ENCODE results near the gene CABP7.

DNA sequence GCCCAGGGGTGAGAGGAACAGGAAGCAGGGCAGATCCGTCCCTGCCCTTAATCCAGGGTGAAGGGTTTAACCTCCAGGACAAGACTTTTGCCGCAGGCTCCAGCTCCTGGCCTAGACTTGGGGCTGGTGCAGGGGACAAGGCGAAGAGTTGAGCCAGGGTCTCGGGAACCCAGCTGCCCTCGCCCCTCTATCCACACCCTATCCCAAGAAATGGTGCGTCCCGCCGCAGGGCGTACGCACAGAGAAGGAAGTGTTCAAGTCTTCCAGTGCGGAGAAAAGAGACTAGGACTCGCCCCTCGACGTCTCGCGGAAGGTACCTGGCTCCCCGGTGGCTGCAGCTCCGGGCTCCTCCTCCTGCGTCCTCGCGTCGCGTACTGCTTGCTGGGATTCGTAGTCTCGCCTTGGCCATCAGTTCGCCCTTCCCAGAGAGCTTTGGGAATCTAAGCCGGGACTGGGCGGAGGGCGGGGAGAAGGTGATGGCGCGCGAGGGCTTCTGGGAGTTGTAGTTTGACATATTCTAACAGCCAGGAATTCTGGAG, 46.9 kb downstream of the CABP7 start, which contains the start of gene ZMAT5:
- TF ChIP-seq, protein P1, sequence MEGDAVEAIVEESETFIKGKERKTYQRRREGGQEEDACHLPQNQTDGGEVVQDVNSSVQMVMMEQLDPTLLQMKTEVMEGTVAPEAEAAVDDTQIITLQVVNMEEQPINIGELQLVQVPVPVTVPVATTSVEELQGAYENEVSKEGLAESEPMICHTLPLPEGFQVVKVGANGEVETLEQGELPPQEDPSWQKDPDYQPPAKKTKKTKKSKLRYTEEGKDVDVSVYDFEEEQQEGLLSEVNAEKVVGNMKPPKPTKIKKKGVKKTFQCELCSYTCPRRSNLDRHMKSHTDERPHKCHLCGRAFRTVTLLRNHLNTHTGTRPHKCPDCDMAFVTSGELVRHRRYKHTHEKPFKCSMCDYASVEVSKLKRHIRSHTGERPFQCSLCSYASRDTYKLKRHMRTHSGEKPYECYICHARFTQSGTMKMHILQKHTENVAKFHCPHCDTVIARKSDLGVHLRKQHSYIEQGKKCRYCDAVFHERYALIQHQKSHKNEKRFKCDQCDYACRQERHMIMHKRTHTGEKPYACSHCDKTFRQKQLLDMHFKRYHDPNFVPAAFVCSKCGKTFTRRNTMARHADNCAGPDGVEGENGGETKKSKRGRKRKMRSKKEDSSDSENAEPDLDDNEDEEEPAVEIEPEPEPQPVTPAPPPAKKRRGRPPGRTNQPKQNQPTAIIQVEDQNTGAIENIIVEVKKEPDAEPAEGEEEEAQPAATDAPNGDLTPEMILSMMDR (IDR thresholded peaks at IDR 0.05; ENCODE audit: low read depth, low read length, missing input control), result no peak
- no peak for TF ChIP-seq JUND (IDR thresholded peaks at IDR 0.05)
- peak; percentile 84 for TF ChIP-seq TAF1 (conservative IDR thresholded peaks at IDR 0.05)
- TF ChIP-seq, protein P2, sequence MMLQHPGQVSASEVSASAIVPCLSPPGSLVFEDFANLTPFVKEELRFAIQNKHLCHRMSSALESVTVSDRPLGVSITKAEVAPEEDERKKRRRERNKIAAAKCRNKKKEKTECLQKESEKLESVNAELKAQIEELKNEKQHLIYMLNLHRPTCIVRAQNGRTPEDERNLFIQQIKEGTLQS (IDR thresholded peaks at IDR 0.05), result no peak
- no peak for TF ChIP-seq EGR1 (IDR thresholded peaks at IDR 0.05; ENCODE audit: low read depth in 2 of 2)
- TF ChIP-seq YY1 (IDR thresholded peaks at IDR 0.05), result no peak
- peak; percentile 52 to 55 for TF ChIP-seq RAD21 (IDR thresholded peaks at IDR 0.05)
- no peak for TF ChIP-seq FOXA1 (IDR thresholded peaks at IDR 0.05)
- TF ChIP-seq, protein P3, sequence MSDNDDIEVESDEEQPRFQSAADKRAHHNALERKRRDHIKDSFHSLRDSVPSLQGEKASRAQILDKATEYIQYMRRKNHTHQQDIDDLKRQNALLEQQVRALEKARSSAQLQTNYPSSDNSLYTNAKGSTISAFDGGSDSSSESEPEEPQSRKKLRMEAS (IDR thresholded peaks at IDR 0.05), result no peak
- TF ChIP-seq GABPA (IDR thresholded peaks at IDR 0.05 in 1 of 2, conservative IDR thresholded peaks at IDR 0.05 in 1 of 2), result peak in 1 of 2 donors; percentile 58
- TF ChIP-seq, protein P4, sequence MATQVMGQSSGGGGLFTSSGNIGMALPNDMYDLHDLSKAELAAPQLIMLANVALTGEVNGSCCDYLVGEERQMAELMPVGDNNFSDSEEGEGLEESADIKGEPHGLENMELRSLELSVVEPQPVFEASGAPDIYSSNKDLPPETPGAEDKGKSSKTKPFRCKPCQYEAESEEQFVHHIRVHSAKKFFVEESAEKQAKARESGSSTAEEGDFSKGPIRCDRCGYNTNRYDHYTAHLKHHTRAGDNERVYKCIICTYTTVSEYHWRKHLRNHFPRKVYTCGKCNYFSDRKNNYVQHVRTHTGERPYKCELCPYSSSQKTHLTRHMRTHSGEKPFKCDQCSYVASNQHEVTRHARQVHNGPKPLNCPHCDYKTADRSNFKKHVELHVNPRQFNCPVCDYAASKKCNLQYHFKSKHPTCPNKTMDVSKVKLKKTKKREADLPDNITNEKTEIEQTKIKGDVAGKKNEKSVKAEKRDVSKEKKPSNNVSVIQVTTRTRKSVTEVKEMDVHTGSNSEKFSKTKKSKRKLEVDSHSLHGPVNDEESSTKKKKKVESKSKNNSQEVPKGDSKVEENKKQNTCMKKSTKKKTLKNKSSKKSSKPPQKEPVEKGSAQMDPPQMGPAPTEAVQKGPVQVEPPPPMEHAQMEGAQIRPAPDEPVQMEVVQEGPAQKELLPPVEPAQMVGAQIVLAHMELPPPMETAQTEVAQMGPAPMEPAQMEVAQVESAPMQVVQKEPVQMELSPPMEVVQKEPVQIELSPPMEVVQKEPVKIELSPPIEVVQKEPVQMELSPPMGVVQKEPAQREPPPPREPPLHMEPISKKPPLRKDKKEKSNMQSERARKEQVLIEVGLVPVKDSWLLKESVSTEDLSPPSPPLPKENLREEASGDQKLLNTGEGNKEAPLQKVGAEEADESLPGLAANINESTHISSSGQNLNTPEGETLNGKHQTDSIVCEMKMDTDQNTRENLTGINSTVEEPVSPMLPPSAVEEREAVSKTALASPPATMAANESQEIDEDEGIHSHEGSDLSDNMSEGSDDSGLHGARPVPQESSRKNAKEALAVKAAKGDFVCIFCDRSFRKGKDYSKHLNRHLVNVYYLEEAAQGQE (IDR thresholded peaks at IDR 0.05), result peak; percentile 82
- peak; percentile 32 to 61 for TF ChIP-seq RXRA (IDR thresholded peaks at IDR 0.05)
- peak; percentile 58 for TF ChIP-seq SP1 (IDR thresholded peaks at IDR 0.05)
